Measurements from ENCODE around the gene TMEM30B.

The TMEM30B gene

DNA sequence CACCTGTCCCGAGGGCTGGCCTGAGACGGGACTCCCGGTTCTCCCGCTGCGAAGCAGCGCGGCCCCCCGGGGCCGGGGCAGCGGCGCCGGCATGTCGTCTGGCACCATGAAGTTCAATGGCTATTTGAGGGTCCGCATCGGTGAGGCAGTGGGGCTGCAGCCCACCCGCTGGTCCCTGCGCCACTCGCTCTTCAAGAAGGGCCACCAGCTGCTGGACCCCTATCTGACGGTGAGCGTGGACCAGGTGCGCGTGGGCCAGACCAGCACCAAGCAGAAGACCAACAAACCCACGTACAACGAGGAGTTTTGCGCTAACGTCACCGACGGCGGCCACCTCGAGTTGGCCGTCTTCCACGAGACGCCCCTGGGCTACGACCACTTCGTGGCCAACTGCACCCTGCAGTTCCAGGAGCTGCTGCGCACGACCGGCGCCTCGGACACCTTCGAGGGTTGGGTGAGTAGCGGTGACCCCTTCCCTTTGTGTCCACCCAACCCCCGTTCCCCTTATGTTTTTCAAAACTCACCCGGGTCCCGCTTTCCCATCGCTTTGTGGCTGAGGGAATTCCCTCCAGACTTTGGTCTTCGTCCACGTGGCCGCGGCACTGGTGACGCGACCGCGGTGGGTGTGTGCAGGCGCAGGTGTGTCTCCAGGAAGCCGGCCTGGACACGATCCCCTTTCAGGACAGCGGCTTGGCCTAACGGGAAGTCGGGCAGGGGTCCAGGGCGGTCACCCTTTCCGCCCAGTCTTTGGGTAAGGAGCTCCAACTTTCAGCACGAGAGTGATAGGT is 41.1 kb upstream of the TMEM30B start (continued):
- TF ChIP-seq, protein P1, sequence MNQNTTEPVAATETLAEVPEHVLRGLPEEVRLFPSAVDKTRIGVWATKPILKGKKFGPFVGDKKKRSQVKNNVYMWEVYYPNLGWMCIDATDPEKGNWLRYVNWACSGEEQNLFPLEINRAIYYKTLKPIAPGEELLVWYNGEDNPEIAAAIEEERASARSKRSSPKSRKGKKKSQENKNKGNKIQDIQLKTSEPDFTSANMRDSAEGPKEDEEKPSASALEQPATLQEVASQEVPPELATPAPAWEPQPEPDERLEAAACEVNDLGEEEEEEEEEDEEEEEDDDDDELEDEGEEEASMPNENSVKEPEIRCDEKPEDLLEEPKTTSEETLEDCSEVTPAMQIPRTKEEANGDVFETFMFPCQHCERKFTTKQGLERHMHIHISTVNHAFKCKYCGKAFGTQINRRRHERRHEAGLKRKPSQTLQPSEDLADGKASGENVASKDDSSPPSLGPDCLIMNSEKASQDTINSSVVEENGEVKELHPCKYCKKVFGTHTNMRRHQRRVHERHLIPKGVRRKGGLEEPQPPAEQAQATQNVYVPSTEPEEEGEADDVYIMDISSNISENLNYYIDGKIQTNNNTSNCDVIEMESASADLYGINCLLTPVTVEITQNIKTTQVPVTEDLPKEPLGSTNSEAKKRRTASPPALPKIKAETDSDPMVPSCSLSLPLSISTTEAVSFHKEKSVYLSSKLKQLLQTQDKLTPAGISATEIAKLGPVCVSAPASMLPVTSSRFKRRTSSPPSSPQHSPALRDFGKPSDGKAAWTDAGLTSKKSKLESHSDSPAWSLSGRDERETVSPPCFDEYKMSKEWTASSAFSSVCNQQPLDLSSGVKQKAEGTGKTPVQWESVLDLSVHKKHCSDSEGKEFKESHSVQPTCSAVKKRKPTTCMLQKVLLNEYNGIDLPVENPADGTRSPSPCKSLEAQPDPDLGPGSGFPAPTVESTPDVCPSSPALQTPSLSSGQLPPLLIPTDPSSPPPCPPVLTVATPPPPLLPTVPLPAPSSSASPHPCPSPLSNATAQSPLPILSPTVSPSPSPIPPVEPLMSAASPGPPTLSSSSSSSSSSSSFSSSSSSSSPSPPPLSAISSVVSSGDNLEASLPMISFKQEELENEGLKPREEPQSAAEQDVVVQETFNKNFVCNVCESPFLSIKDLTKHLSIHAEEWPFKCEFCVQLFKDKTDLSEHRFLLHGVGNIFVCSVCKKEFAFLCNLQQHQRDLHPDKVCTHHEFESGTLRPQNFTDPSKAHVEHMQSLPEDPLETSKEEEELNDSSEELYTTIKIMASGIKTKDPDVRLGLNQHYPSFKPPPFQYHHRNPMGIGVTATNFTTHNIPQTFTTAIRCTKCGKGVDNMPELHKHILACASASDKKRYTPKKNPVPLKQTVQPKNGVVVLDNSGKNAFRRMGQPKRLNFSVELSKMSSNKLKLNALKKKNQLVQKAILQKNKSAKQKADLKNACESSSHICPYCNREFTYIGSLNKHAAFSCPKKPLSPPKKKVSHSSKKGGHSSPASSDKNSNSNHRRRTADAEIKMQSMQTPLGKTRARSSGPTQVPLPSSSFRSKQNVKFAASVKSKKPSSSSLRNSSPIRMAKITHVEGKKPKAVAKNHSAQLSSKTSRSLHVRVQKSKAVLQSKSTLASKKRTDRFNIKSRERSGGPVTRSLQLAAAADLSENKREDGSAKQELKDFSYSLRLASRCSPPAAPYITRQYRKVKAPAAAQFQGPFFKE (tag by site-specific recombination; IDR thresholded peaks at IDR 0.05; ENCODE audit: borderline replicate concordance): no peak
- TF ChIP-seq ZFP37 (tag by site-specific recombination; IDR thresholded peaks at IDR 0.05): no peak
- TF ChIP-seq ZBTB20 (tag by site-specific recombination; IDR thresholded peaks at IDR 0.05): 0 out of 2 replicates have a peak, but pooled peaks have one; percentile 1
- TF ChIP-seq ZNF530 (tag by site-specific recombination; IDR thresholded peaks at IDR 0.05; ENCODE audit: low read depth): no peak
- peak; percentile 68 for TF ChIP-seq KLF9 (tag by site-specific recombination; IDR thresholded peaks at IDR 0.05; ENCODE audit: low read depth)
- TF ChIP-seq ZNF221 (tag by site-specific recombination; IDR thresholded peaks at IDR 0.05; ENCODE audit: borderline replicate concordance): no peak
- TF ChIP-seq SETDB1 (IDR thresholded peaks at IDR 0.05; ENCODE audit: insufficient read length, low read length): no peak
- no peak for TF ChIP-seq ZNF555 (tag by site-specific recombination; conservative IDR thresholded peaks at IDR 0.05)
- TF ChIP-seq ZNF473 (tag by site-specific recombination; IDR thresholded peaks at IDR 0.05): no peak
- no peak for TF ChIP-seq ZNF707 (tag by site-specific recombination; IDR thresholded peaks at IDR 0.05)
- TF ChIP-seq ZNF777 (tag by site-specific recombination; IDR thresholded peaks at IDR 0.05; ENCODE audit: borderline replicate concordance): 0 out of 2 replicates have a peak, but pooled peaks have one; percentile 74
- TF ChIP-seq, protein P2, sequence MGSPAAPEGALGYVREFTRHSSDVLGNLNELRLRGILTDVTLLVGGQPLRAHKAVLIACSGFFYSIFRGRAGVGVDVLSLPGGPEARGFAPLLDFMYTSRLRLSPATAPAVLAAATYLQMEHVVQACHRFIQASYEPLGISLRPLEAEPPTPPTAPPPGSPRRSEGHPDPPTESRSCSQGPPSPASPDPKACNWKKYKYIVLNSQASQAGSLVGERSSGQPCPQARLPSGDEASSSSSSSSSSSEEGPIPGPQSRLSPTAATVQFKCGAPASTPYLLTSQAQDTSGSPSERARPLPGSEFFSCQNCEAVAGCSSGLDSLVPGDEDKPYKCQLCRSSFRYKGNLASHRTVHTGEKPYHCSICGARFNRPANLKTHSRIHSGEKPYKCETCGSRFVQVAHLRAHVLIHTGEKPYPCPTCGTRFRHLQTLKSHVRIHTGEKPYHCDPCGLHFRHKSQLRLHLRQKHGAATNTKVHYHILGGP (tag by site-specific recombination; IDR thresholded peaks at IDR 0.05): no peak
- TF ChIP-seq ZBTB8A (tag by site-specific recombination; IDR thresholded peaks at IDR 0.05): no peak
- TF ChIP-seq ZNF596 (tag by site-specific recombination; IDR thresholded peaks at IDR 0.05): no peak
- TF ChIP-seq ZBTB1 (tag by site-specific recombination; IDR thresholded peaks at IDR 0.05): no peak
- no peak for TF ChIP-seq MYNN (tag by site-specific recombination; IDR thresholded peaks at IDR 0.05; ENCODE audit: borderline replicate concordance)
- TF ChIP-seq EGR2 (tag by site-specific recombination; IDR thresholded peaks at IDR 0.05; ENCODE audit: low read depth): no peak
- TF ChIP-seq, protein P3, sequence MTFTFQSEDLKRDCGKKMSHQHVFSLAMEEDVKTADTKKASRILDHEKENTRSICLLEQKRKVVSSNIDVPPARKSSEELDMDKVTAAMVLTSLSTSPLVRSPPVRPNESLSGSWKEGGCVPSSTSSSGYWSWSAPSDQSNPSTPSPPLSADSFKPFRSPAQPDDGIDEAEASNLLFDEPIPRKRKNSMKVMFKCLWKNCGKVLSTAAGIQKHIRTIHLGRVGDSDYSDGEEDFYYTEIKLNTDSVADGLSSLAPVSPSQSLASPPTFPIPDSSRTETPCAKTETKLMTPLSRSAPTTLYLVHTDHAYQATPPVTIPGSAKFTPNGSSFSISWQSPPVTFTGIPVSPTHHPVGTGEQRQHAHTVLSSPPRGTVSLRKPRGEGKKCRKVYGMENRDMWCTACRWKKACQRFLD (tag by site-specific recombination; IDR thresholded peaks at IDR 0.05): 0 out of 2 replicates have a peak, but pooled peaks have one; percentile 2
- TF ChIP-seq ZNF24 (tag by site-specific recombination; IDR thresholded peaks at IDR 0.05): no peak
